ENCODE data around the gene NCK2. TPM values are rescaled to one million over a fixed set of nuclear protein-coding genes. Genes with fewer than 3 reads are reported as not detected.

NCK2 gene
- total and polyA plus RNA-seq, 7 donors: 26.5 to 111 (median 40.1) TPM

- H3K4me1 ChIP-seq: peaks cover 26% of the 10 kb centered on the region
- no peak for ATAC-seq
- H3K4me3 ChIP-seq: no peak overlapping the region
- no peaks in the 10 kb centered on the region for H3K27me3 ChIP-seq (ENCODE audit: insufficient read depth in 3 of 3, low read length in 2 of 3)
- no peaks in the 10 kb centered on the region for H3K9me3 ChIP-seq
- no peaks in the 10 kb centered on the region for H3K36me3 ChIP-seq (ENCODE audit: insufficient read depth in 1 of 2, low read depth in 1 of 2)
- H3K27ac ChIP-seq: peak overlapping the region; percentile 34
- WGBS, 3 donors: 58 to 74% (median 59%) methylated on average over 5 of the region's 5 CpGs
- no peak for TF ChIP-seq CTCF (IDR thresholded peaks at IDR 0.05)
- intact Hi-C loops (cut with DNase I): no loop called here
- no peak for DNase-seq
These were observed 128.6 kb downstream of the NCK2 start for GRCh38 chr2:105873281-105873680.

GRCh38 chr2:105873721-105874120, 129.0 kb downstream of the NCK2 start:
- Histone ChIP-seq H3K36me3 (ENCODE audit: insufficient read depth in 1 of 2, low read depth in 1 of 2) (peaks cover 0 to 2% of the 10 kb centered on the region in 2 donors), H3K4me3 (no peak overlapping the region), H3K9me3 (peaks cover 2% of the 10 kb centered on the region), H3K27me3 (ENCODE audit: insufficient read depth in 3 of 3, low read length in 2 of 3) (no peaks in the 10 kb centered on the region), H3K4me1 (peaks cover 22% of the 10 kb centered on the region), H3K27ac (no peak overlapping the region)
- ATAC-seq (peak; percentile 44 to 69 (median 64)), DNase-seq (no peak)
- WGBS, 3 donors: 62 to 77% (median 63%) methylated on average over 8 of the region's 8 CpGs
- TF ChIP-seq CTCF (IDR thresholded peaks at IDR 0.05): no peak
- intact Hi-C loops (cut with DNase I): no loop called here

- H3K9me3 ChIP-seq: peaks cover 10% of the 10 kb centered on the region
- TF ChIP-seq CTCF (IDR thresholded peaks at IDR 0.05): no peak
- H3K27ac ChIP-seq: no peak overlapping the region
- 51 to 83% (median 64%) methylated on average over 6 of the region's 6 CpGs for WGBS, 3 donors
- DNase-seq (no peak), ATAC-seq (no peak)
- intact Hi-C loops (cut with DNase I): no loop called here
- no peak overlapping the region for H3K4me3 ChIP-seq
- H3K4me1 ChIP-seq: peaks cover 15% of the 10 kb centered on the region
- peaks cover 0 to 4% of the 10 kb centered on the region in 2 donors for H3K36me3 ChIP-seq (ENCODE audit: insufficient read depth in 1 of 2, low read depth in 1 of 2)
- H3K27me3 ChIP-seq (ENCODE audit: insufficient read depth in 3 of 3, low read length in 2 of 3): no peaks in the 10 kb centered on the region
These were observed 129.8 kb downstream of the NCK2 start for GRCh38 chr2:105874466-105874865.

GRCh38 chr2:105875241-105875640, 130.5 kb downstream of the NCK2 start:
- Histone ChIP-seq H3K9me3 (peaks cover 12% of the 10 kb centered on the region), H3K36me3 (ENCODE audit: insufficient read depth in 1 of 2, low read depth in 1 of 2) (peaks cover 0 to 4% of the 10 kb centered on the region in 2 donors), H3K4me3 (no peak overlapping the region), H3K27me3 (ENCODE audit: insufficient read depth in 3 of 3, low read length in 2 of 3) (no peaks in the 10 kb centered on the region), H3K27ac (no peak overlapping the region), H3K4me1 (peaks cover 13% of the 10 kb centered on the region)
- WGBS, 3 donors: 28 to 43% (median 30%) methylated on average over 7 of the region's 7 CpGs
- DNase-seq: no peak
- intact Hi-C loops (cut with DNase I): no loop called here
- no peak for TF ChIP-seq CTCF (IDR thresholded peaks at IDR 0.05)
- peak; percentile 51 to 66 (median 57) for ATAC-seq

GRCh38 chr2:105876191-105876590, 131.5 kb downstream of the NCK2 start:
- Histone ChIP-seq H3K27ac (no peak overlapping the region), H3K27me3 (ENCODE audit: insufficient read depth in 3 of 3, low read length in 2 of 3) (no peaks in the 10 kb centered on the region), H3K9me3 (peaks cover 13% of the 10 kb centered on the region), H3K4me1 (peaks cover 13% of the 10 kb centered on the region), H3K36me3 (ENCODE audit: insufficient read depth in 1 of 2, low read depth in 1 of 2) (peaks cover 0 to 7% of the 10 kb centered on the region in 2 donors), H3K4me3 (no peak overlapping the region)
- DNase-seq: no peak
- intact Hi-C loops (cut with DNase I): no loop called here
- ATAC-seq: no peak
- WGBS, 3 donors: 94 to 97% (median 97%) methylated on average over 4 of the region's 4 CpGs
- TF ChIP-seq CTCF (IDR thresholded peaks at IDR 0.05): no peak

All from psoas muscle (tissue), 8 donors.